Liver (tissue), 9 donors: Measurements from ENCODE around the gene TOLLIP. TPM values are rescaled to one million over a fixed set of nuclear protein-coding genes. Genes with fewer than 3 reads are reported as not detected.
"Not testable (repeated sequence)": the region's sequence is repeated elsewhere in the genome, so short reads cannot be mapped to it uniquely, and the experiment has no call there.

ENCODE experiments used
- DNase-seq: peaks from one replicate; pipeline ENCODE4 v3.0.0-alpha.2; 2017; ENCODE audit warnings: low spot score
- H3K27ac ChIP-seq, 2 donors: one replicate each; pipeline ENCODE4 v1.7.0; 2013; ENCODE audit warnings: inconsistent platforms in 2 of 2, low read length in 2 of 2, control low read depth in 1 of 2, low read depth in 1 of 2, mild to moderate bottlenecking in 1 of 2
- H3K27me3 ChIP-seq, 4 donors: one replicate each; pipeline versions ENCODE4 v1.6.1 to v1.7.0; 2013; ENCODE audit warnings: low read length in 3 of 4, inconsistent platforms in 1 of 4, mild to moderate bottlenecking in 1 of 4, moderate library complexity in 1 of 4; ENCODE audit not compliant: control insufficient read depth in 4 of 4, insufficient read depth in 4 of 4
- H3K36me3 ChIP-seq, 4 donors: one replicate each; pipeline versions ENCODE4 v1.6.1 to v1.7.0; 2013; ENCODE audit warnings: low read length in 3 of 4, mild to moderate bottlenecking in 3 of 4, low read depth in 1 of 4, moderate library complexity in 1 of 4; ENCODE audit not compliant: control insufficient read depth in 4 of 4, insufficient read depth in 3 of 4
- H3K4me1 ChIP-seq, 4 donors: one replicate each; pipeline versions ENCODE4 v1.6.1 to v1.7.0; 2013; ENCODE audit warnings: low read length in 3 of 4, mild to moderate bottlenecking in 3 of 4, moderate library complexity in 1 of 4; ENCODE audit not compliant: control insufficient read depth in 4 of 4, insufficient read depth in 4 of 4
- H3K4me3 ChIP-seq, 3 donors: one replicate each; pipeline versions ENCODE4 v1.6.1 to v1.7.0; 2013; ENCODE audit warnings: low read length in 3 of 3, control low read depth in 1 of 3, low read depth in 1 of 3, mild to moderate bottlenecking in 1 of 3
- H3K9ac ChIP-seq, 2 donors: one replicate each; pipeline ENCODE4 v1.7.0; 2013; ENCODE audit warnings: low read length in 2 of 2, mild to moderate bottlenecking in 2 of 2, moderate library complexity in 2 of 2, control low read depth in 1 of 2, low read depth in 1 of 2
- H3K9me3 ChIP-seq, 4 donors: one replicate each; pipeline versions ENCODE4 v1.6.1 to v1.7.0; 2013; ENCODE audit warnings: low read length in 3 of 4; ENCODE audit not compliant: control insufficient read depth in 4 of 4
- EGR1 ChIP-seq, 2 donors: IDR thresholded peaks; 2 replicates each; pipeline ENCODE4 v1.6.1; 2016 to 2018; ENCODE audit warnings: antibody characterized with exemption in 2 of 2, low read depth in 2 of 2
- FOXA1 ChIP-seq: IDR thresholded peaks from 2 replicates; pipeline ENCODE4 v1.6.1; 2016; ENCODE audit warnings: antibody characterized with exemption
- FOXA2 ChIP-seq: IDR thresholded peaks from 2 replicates; pipeline ENCODE4 v1.6.1; 2016; ENCODE audit warnings: antibody characterized with exemption
- GABPA ChIP-seq, 2 donors: IDR thresholded peaks in 1 of 2; conservative IDR thresholded peaks in 1 of 2; 2 replicates each; pipeline ENCODE4 v1.6.1; 2016; ENCODE audit warnings: antibody characterized with exemption in 2 of 2, mild to moderate bottlenecking in 1 of 2, moderate library complexity in 1 of 2
- HNF4A ChIP-seq, 2 donors: conservative IDR thresholded peaks; 2 replicates each; pipeline ENCODE4 v1.6.1; 2016; ENCODE audit warnings: antibody characterized with exemption in 2 of 2, mild to moderate bottlenecking in 2 of 2
- HNF4G ChIP-seq: IDR thresholded peaks from 2 replicates; pipeline ENCODE4 v1.6.1; 2016; ENCODE audit warnings: antibody characterized with exemption
- JUND ChIP-seq, 2 donors: IDR thresholded peaks; 2 replicates each; pipeline ENCODE4 v1.6.1; 2016; ENCODE audit warnings: antibody characterized with exemption in 2 of 2
- NR2F2 ChIP-seq: IDR thresholded peaks from 2 replicates; pipeline ENCODE4 v1.6.1; 2016; ENCODE audit warnings: antibody characterized with exemption
- RAD21 ChIP-seq, 2 donors: IDR thresholded peaks; 2 replicates each; pipeline ENCODE4 v1.6.1; 2016; ENCODE audit warnings: antibody characterized with exemption in 2 of 2, mild to moderate bottlenecking in 2 of 2
- RXRA ChIP-seq, 2 donors: IDR thresholded peaks; 2 replicates each; pipeline ENCODE4 v1.6.1; 2017 to 2018; ENCODE audit warnings: antibody characterized with exemption in 2 of 2, mild to moderate bottlenecking in 1 of 2
- SP1 ChIP-seq: IDR thresholded peaks from 2 replicates; pipeline ENCODE4 v1.6.1; 2018; ENCODE audit warnings: antibody characterized with exemption, mild to moderate bottlenecking
- TAF1 ChIP-seq: conservative IDR thresholded peaks from 2 replicates; pipeline ENCODE4 v1.6.1; 2016; ENCODE audit warnings: antibody characterized with exemption, mild to moderate bottlenecking
- YY1 ChIP-seq: IDR thresholded peaks from 2 replicates; pipeline ENCODE4 v1.6.1; 2016; ENCODE audit warnings: antibody characterized with exemption, mild to moderate bottlenecking
- WGBS: extraction: QIAGEN DNeasy Blood & Tissue Kit; methylation state at CpG from one replicate; pipeline ENCODE4 v1.1.7; 2013; 5-methylcytosine and 5-hydroxymethylcytosine counted together
- polyA plus RNA-seq, 2 donors: library from polyadenylated mRNA; stranded (reverse) in 1 of 2; unstranded in 1 of 2; fragments of 200-250 nt in 1 of 2; fragments of >200 nt in 1 of 2; fragmentation: Nextera tagmentation in 1 of 2; extraction: Ambion mirVana in 1 of 2; gene quantifications; one replicate each; pipeline versions ENCODE4 v1.2.1 to v1.2.3, GENCODE V29; 2013 to 2015
- total RNA-seq, 2 donors: library from RNA; depleted of rRNA; stranded (reverse); fragments of >200 nt; gene quantifications; one replicate each; pipeline ENCODE4 v1.2.3, GENCODE V29; 2014
- TF ChIP-seq, protein P1 (sequence below): IDR thresholded peaks from 2 replicates; pipeline ENCODE4 v1.6.1; 2016; ENCODE audit warnings: antibody characterized with exemption
- TF ChIP-seq, protein P2 (sequence below): IDR thresholded peaks from 2 replicates; pipeline ENCODE4 v1.6.1; 2016; ENCODE audit warnings: antibody characterized with exemption
- TF ChIP-seq, protein P3 (sequence below): fragments of 150-350 bp; IDR thresholded peaks from 2 replicates; pipeline ENCODE4 v1.5.1; 2017; ENCODE audit warnings: improper control_type of control experiment, low read depth, low read length; ENCODE audit not compliant: missing input control
- TF ChIP-seq, protein P4 (sequence below): IDR thresholded peaks from 2 replicates; pipeline ENCODE4 v1.6.1; 2016; ENCODE audit warnings: antibody characterized with exemption, mild to moderate bottlenecking
- TF ChIP-seq, protein P5 (sequence below): IDR thresholded peaks from 2 replicates; pipeline ENCODE4 v1.6.1; 2016; ENCODE audit warnings: antibody characterized with exemption
- donor health status: healthy.
- donor health status: healthy.
- donor health status: healthy.
- donor health status: healthy.
- donor health status: healthy.

TOLLIP gene
- total and polyA plus RNA-seq, 4 donors: 27.5 to 102 (median 72.9) TPM

DNA sequence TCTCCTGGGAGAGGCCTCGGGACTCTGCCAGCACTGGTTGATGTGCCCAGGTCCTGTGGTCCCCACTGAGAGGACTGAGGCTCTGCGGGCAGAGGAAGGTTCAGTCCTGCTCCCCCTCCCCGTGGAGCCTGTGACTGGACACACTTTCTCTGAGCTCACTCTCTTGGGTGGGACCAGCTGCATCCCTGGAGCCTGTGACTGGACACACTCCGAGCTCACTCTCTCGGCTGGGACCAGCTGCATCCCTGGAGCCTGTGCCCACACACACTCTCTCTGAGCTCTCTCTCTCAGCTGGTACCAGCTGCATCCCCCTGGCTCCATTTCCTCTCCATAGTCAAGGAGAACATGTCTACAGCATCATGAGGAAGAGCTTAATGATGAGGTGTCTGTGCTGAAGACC, 39.5 kb downstream of the TOLLIP start:
- H3K4me3 ChIP-seq: no peak overlapping the region
- H3K27me3 ChIP-seq: no peaks in the 10 kb centered on the region
- WGBS: 93% methylated on average over 5 of the region's 5 CpGs
- no peak overlapping the region for H3K27ac ChIP-seq
- peaks cover 0 to 5% (median 2%) of the 10 kb centered on the region in 4 donors for H3K36me3 ChIP-seq
- H3K4me1 ChIP-seq: no peaks in the 10 kb centered on the region
- DNase-seq: no peak
- TF ChIP-seq HNF4G: no peak
- no peak for TF ChIP-seq RXRA (IDR thresholded peaks at IDR 0.05)
- TF ChIP-seq, protein P1, sequence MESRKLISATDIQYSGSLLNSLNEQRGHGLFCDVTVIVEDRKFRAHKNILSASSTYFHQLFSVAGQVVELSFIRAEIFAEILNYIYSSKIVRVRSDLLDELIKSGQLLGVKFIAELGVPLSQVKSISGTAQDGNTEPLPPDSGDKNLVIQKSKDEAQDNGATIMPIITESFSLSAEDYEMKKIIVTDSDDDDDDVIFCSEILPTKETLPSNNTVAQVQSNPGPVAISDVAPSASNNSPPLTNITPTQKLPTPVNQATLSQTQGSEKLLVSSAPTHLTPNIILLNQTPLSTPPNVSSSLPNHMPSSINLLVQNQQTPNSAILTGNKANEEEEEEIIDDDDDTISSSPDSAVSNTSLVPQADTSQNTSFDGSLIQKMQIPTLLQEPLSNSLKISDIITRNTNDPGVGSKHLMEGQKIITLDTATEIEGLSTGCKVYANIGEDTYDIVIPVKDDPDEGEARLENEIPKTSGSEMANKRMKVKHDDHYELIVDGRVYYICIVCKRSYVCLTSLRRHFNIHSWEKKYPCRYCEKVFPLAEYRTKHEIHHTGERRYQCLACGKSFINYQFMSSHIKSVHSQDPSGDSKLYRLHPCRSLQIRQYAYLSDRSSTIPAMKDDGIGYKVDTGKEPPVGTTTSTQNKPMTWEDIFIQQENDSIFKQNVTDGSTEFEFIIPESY: no peak
- TF ChIP-seq GABPA (IDR thresholded peaks at IDR 0.05 in 1 of 2, conservative IDR thresholded peaks at IDR 0.05 in 1 of 2): no peak
- TF ChIP-seq, protein P2, sequence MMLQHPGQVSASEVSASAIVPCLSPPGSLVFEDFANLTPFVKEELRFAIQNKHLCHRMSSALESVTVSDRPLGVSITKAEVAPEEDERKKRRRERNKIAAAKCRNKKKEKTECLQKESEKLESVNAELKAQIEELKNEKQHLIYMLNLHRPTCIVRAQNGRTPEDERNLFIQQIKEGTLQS: no peak
- TF ChIP-seq RAD21 (IDR thresholded peaks at IDR 0.05): no peak
- no peak for TF ChIP-seq SP1
- H3K9ac ChIP-seq: no peak overlapping the region
- no peaks in the 10 kb centered on the region for H3K9me3 ChIP-seq

DNA sequence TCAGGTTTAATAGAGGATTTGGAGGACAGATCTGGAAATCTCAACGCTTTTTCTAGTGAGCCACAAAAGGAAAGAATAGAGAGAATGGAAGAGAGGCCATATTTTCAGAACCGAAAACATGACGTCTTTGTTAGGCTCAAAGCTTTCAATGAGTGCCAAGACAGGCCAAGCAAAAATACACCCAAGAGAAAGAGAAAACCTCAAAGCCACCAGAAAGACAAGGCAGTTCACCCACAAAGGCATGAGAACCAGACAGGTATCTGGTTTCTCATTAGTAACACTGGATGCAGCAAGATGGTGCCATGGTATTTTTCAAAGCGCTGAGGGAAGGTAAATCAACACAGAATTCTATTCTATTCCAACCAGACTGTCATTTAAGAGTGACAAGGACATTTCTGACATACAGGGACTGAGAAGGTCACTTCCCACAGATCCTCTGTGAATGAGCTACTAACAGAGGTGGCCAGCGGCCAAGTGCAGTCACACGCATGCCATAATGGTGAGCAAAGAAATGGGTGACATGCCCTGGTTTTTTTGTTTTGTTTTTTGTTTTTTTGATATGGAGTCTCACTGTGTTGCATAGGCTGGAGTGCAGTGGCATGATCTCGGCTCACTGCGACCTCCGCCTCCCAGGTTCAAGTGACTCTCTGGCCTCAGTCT, 41.9 kb downstream of the TOLLIP start:
- Histone ChIP-seq H3K4me3 (no peak overlapping the region), H3K36me3 (no peaks in the 10 kb centered on the region), H3K9me3 (no peaks in the 10 kb centered on the region), H3K4me1 (peaks cover 3 to 9% (median 8%) of the 10 kb centered on the region in 4 donors), H3K27me3 (no peaks in the 10 kb centered on the region), H3K9ac (no peak overlapping the region), H3K27ac (no peak overlapping the region)
- TF ChIP-seq HNF4G (no peak), NR2F2 (no peak), HNF4A (conservative IDR thresholded peaks at IDR 0.05) (no peak), FOXA2 (no peak), SP1 (no peak), FOXA1 (no peak), EGR1 (IDR thresholded peaks at IDR 0.05; ENCODE audit: low read depth in 2 of 2) (no peak), TAF1 (no peak), RXRA (IDR thresholded peaks at IDR 0.05) (no peak), JUND (IDR thresholded peaks at IDR 0.05) (no peak), YY1 (no peak)
- TF ChIP-seq, protein P2: no peak
- TF ChIP-seq, protein P3, sequence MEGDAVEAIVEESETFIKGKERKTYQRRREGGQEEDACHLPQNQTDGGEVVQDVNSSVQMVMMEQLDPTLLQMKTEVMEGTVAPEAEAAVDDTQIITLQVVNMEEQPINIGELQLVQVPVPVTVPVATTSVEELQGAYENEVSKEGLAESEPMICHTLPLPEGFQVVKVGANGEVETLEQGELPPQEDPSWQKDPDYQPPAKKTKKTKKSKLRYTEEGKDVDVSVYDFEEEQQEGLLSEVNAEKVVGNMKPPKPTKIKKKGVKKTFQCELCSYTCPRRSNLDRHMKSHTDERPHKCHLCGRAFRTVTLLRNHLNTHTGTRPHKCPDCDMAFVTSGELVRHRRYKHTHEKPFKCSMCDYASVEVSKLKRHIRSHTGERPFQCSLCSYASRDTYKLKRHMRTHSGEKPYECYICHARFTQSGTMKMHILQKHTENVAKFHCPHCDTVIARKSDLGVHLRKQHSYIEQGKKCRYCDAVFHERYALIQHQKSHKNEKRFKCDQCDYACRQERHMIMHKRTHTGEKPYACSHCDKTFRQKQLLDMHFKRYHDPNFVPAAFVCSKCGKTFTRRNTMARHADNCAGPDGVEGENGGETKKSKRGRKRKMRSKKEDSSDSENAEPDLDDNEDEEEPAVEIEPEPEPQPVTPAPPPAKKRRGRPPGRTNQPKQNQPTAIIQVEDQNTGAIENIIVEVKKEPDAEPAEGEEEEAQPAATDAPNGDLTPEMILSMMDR: no peak
- TF ChIP-seq, protein P4, sequence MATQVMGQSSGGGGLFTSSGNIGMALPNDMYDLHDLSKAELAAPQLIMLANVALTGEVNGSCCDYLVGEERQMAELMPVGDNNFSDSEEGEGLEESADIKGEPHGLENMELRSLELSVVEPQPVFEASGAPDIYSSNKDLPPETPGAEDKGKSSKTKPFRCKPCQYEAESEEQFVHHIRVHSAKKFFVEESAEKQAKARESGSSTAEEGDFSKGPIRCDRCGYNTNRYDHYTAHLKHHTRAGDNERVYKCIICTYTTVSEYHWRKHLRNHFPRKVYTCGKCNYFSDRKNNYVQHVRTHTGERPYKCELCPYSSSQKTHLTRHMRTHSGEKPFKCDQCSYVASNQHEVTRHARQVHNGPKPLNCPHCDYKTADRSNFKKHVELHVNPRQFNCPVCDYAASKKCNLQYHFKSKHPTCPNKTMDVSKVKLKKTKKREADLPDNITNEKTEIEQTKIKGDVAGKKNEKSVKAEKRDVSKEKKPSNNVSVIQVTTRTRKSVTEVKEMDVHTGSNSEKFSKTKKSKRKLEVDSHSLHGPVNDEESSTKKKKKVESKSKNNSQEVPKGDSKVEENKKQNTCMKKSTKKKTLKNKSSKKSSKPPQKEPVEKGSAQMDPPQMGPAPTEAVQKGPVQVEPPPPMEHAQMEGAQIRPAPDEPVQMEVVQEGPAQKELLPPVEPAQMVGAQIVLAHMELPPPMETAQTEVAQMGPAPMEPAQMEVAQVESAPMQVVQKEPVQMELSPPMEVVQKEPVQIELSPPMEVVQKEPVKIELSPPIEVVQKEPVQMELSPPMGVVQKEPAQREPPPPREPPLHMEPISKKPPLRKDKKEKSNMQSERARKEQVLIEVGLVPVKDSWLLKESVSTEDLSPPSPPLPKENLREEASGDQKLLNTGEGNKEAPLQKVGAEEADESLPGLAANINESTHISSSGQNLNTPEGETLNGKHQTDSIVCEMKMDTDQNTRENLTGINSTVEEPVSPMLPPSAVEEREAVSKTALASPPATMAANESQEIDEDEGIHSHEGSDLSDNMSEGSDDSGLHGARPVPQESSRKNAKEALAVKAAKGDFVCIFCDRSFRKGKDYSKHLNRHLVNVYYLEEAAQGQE: no peak
- TF ChIP-seq, protein P1: no peak
- TF ChIP-seq, protein P5, sequence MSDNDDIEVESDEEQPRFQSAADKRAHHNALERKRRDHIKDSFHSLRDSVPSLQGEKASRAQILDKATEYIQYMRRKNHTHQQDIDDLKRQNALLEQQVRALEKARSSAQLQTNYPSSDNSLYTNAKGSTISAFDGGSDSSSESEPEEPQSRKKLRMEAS: no peak
- 93% methylated on average over 9 of the region's 9 CpGs for WGBS
- DNase-seq: no peak

DNA sequence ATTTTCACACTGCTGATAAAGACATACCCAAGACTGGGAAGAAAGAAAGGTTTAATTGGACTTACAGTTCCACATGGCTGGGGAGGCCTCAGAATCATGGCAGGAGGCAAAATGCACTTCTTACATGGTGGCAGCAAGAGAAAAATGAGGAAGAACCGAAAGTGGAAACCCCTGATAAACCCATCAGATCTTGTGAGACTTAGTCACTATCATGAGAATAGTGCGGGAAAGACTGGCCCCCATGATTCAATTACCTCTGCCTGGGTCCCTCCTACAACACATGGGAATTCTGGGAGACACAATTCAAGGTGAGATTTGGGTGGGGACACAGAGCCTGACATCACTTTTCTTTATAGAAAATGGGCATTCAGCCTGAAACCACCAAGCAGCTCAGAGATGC, 42.5 kb downstream of the TOLLIP start:
- H3K9me3 ChIP-seq: not testable (repeated sequence)
- 84% methylated on average over 2 of the region's 2 CpGs for WGBS
- peaks cover 8 to 15% (median 13%) of the 10 kb centered on the region in 4 donors for H3K4me1 ChIP-seq

More for the DNA sequence above, 42.5 kb downstream of the TOLLIP start:
- H3K27ac ChIP-seq, DNase-seq, H3K4me3 ChIP-seq, H3K27me3 ChIP-seq, H3K9ac ChIP-seq, H3K36me3 ChIP-seq: not testable (repeated sequence)
